ENCODE results near the gene R3HDM1.

DNA sequence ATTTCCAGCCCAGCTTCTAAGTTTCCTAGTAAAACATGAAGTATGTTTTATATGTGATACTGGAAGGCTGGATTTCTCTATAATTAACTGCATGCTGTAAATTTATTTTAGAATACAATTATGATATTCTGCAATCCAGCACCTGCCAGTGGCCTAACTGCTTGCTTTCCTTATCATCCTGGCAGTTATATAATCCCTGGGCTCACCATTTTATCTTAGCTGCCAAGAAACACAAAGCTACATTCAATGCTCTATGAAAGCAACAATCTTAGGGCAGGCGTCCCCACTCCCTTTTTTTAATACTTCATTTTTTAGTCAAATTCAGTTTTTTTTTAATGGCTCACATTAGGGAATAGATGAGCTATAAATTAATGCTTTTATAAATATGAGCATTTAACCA lies 172.0 kb downstream of the R3HDM1 start:
- TF ChIP-seq ZSCAN20 (CRISPR knock-in tag; IDR thresholded peaks at IDR 0.05) (no peak), NR3C1 (IDR thresholded peaks at IDR 0.05) (no peak), JUNB (IDR thresholded peaks at IDR 0.05) (no peak), EHMT2 (IDR thresholded peaks at IDR 0.05; ENCODE audit: low read depth) (no peak), CHD2 (IDR thresholded peaks at IDR 0.05; ENCODE audit: low read length, partially characterized antibody) (no peak), MAZ (IDR thresholded peaks at IDR 0.05; ENCODE audit: borderline replicate concordance, low read depth, low read length) (no peak), MAFK (IDR thresholded peaks at IDR 0.05; ENCODE audit: partially characterized antibody) (no peak)
- TF ChIP-seq, protein P1, sequence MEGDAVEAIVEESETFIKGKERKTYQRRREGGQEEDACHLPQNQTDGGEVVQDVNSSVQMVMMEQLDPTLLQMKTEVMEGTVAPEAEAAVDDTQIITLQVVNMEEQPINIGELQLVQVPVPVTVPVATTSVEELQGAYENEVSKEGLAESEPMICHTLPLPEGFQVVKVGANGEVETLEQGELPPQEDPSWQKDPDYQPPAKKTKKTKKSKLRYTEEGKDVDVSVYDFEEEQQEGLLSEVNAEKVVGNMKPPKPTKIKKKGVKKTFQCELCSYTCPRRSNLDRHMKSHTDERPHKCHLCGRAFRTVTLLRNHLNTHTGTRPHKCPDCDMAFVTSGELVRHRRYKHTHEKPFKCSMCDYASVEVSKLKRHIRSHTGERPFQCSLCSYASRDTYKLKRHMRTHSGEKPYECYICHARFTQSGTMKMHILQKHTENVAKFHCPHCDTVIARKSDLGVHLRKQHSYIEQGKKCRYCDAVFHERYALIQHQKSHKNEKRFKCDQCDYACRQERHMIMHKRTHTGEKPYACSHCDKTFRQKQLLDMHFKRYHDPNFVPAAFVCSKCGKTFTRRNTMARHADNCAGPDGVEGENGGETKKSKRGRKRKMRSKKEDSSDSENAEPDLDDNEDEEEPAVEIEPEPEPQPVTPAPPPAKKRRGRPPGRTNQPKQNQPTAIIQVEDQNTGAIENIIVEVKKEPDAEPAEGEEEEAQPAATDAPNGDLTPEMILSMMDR (IDR thresholded peaks at IDR 0.05) = no peak
- TF ChIP-seq, protein P2, sequence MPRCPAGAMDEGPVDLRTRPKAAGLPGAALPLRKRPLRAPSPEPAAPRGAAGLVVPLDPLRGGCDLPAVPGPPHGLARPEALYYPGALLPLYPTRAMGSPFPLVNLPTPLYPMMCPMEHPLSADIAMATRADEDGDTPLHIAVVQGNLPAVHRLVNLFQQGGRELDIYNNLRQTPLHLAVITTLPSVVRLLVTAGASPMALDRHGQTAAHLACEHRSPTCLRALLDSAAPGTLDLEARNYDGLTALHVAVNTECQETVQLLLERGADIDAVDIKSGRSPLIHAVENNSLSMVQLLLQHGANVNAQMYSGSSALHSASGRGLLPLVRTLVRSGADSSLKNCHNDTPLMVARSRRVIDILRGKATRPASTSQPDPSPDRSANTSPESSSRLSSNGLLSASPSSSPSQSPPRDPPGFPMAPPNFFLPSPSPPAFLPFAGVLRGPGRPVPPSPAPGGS (IDR thresholded peaks at IDR 0.05) = no peak

All from A549 (cell line).